HepG2 (cell line): ENCODE measurements around the gene ISOC2. TPM values are rescaled to one million over a fixed set of nuclear protein-coding genes. Genes with fewer than 3 reads are reported as not detected.
A peak's percentile ranks its signal among the peaks of the same experiment; 100 is the strongest.

Experiments
- ADNP ChIP-seq: sonication (generic); formaldehyde crosslinking; IDR thresholded peaks from 2 replicates; pipeline ENCODE4 v1.4.0; 2020; ENCODE audit warnings: missing genetic modification reagents
- ARID2 ChIP-seq: sonication (generic); formaldehyde crosslinking; IDR thresholded peaks from 2 replicates; pipeline ENCODE4 v1.8.1; 2022; ENCODE audit warnings: mild to moderate bottlenecking, missing genetic modification reagents, borderline replicate concordance
- ARNT2 ChIP-seq: sonication (generic); formaldehyde crosslinking; IDR thresholded peaks from 2 replicates; pipeline ENCODE4 v1.8.0; 2022; ENCODE audit warnings: mild to moderate bottlenecking, low read depth, missing genetic modification reagents, moderate library complexity
- ARNTL ChIP-seq: sonication (generic); formaldehyde crosslinking; IDR thresholded peaks from 2 replicates; pipeline ENCODE4 v1.4.0; 2020; ENCODE audit warnings: mild to moderate bottlenecking, missing genetic modification reagents
- CHCHD3 ChIP-seq: sonication (generic); formaldehyde crosslinking; IDR thresholded peaks from 2 replicates; pipeline ENCODE4 v1.8.0; 2022; ENCODE audit warnings: mild to moderate bottlenecking, missing genetic modification reagents, moderate library complexity
- EED ChIP-seq: sonication (generic); formaldehyde crosslinking; IDR thresholded peaks from 2 replicates; pipeline ENCODE4 v1.5.0; 2020; ENCODE audit warnings: mild to moderate bottlenecking, missing genetic modification reagents
- FIP1L1 ChIP-seq: fragments of 200-400 bp; formaldehyde crosslinking; IDR thresholded peaks from 2 replicates; pipeline ENCODE4 v1.6.1; 2018; ENCODE audit warnings: low read depth, mild to moderate bottlenecking, low read length, moderate library complexity, borderline replicate concordance; ENCODE audit not compliant: insufficient read depth
- FOXM1 ChIP-seq: sonication (generic); formaldehyde crosslinking; IDR thresholded peaks from 2 replicates; pipeline ENCODE4 v1.5.0; 2020; ENCODE audit warnings: missing genetic modification reagents
- HOXA3 ChIP-seq: sonication (generic); formaldehyde crosslinking; IDR thresholded peaks from 2 replicates; pipeline ENCODE4 v1.5.0; 2020; ENCODE audit warnings: missing genetic modification reagents
- ISL2 ChIP-seq: sonication (generic); formaldehyde crosslinking; IDR thresholded peaks from 2 replicates; pipeline ENCODE4 v1.5.0; 2020; ENCODE audit warnings: missing genetic modification reagents
- JUN ChIP-seq: sonication (generic); formaldehyde crosslinking; IDR thresholded peaks from 2 replicates; pipeline ENCODE4 v1.4.0; 2020; ENCODE audit warnings: mild to moderate bottlenecking, missing genetic modification reagents
- LCORL ChIP-seq, 2 experiments: fragments of 450-650 bp in 1 of 2; sonication (generic) in 1 of 2; formaldehyde crosslinking in 1 of 2; IDR thresholded peaks; 2 replicates each; pipeline versions ENCODE4 v1.5.0 to v1.6.1; 2017 to 2020; ENCODE audit warnings: antibody characterized with exemption in 1 of 2, missing genetic modification reagents in 1 of 2
- NFE2 ChIP-seq: sonication (generic); formaldehyde crosslinking; IDR thresholded peaks from 2 replicates; pipeline ENCODE4 v1.4.0; 2020; ENCODE audit warnings: missing genetic modification reagents
- RNF2 ChIP-seq: fragments of 450-650 bp; conservative IDR thresholded peaks from 2 replicates; pipeline ENCODE4 v1.6.1; 2016; ENCODE audit warnings: low read depth
- SMARCE1 ChIP-seq: fragments of 450-650 bp; IDR thresholded peaks from 2 replicates; pipeline ENCODE4 v1.6.1; 2017; ENCODE audit warnings: borderline replicate concordance
- THAP7 ChIP-seq: sonication (generic); formaldehyde crosslinking; IDR thresholded peaks from 2 replicates; pipeline ENCODE4 v1.8.1; 2023; ENCODE audit warnings: mild to moderate bottlenecking, missing genetic modification reagents
- YY1 ChIP-seq: IDR thresholded peaks from 2 replicates; pipeline ENCODE4 v1.6.1; 2011; ENCODE audit warnings: low read length, low read depth, moderate library complexity, mild to moderate bottlenecking; ENCODE audit not compliant: insufficient read depth, insufficient replicate concordance
- ZFYVE20 ChIP-seq: sonication (generic); formaldehyde crosslinking; IDR thresholded peaks from 2 replicates; pipeline ENCODE4 v1.8.0; 2023; ENCODE audit warnings: low read depth, mild to moderate bottlenecking, moderate library complexity, missing genetic modification reagents, borderline replicate concordance
- ZNF180 ChIP-seq: sonication (generic); formaldehyde crosslinking; IDR thresholded peaks from 2 replicates; pipeline ENCODE4 v1.4.0; 2020; ENCODE audit warnings: low read depth, missing genetic modification reagents, borderline replicate concordance
- ZNF34 ChIP-seq: sonication (generic); formaldehyde crosslinking; IDR thresholded peaks from 2 replicates; pipeline ENCODE4 v1.4.0; 2020; ENCODE audit warnings: mild to moderate bottlenecking, missing genetic modification reagents, borderline replicate concordance
- ZNF713 ChIP-seq: sonication (generic); formaldehyde crosslinking; IDR thresholded peaks from 2 replicates; pipeline ENCODE4 v1.4.0; 2020; ENCODE audit warnings: mild to moderate bottlenecking, missing genetic modification reagents
- ZNF792 ChIP-seq: IDR thresholded peaks from 2 replicates; pipeline ENCODE4 v1.6.1; 2016
- polyA plus RNA-seq, 8 experiments: library from polyadenylated mRNA; depleted of rRNA in 3 of 8; stranded (reverse) in 7 of 8; unstranded in 1 of 8; fragments of >200 nt; fragmentation: Illumina TruSeq in 4 of 8; extraction: Trizol in 4 of 8; gene quantifications; 2 replicates each; pipeline versions ENCODE4 v1.2.1 to v1.2.3, GENCODE V29; 2011 to 2016; ENCODE audit warnings: low read depth in 4 of 8, missing spikeins in 1 of 8, mixed read lengths in 1 of 8; ENCODE audit not compliant: insufficient read depth in 1 of 8
- total RNA-seq, 5 experiments: library from RNA; depleted of rRNA; stranded (reverse); fragments of >200 nt; fragmentation: Illumina TruSeq; extraction: Trizol; gene quantifications; 2 replicates each; pipeline ENCODE4 v1.2.3, GENCODE V29; 2016; ENCODE audit warnings: low read depth in 1 of 5
- TF ChIP-seq, protein P1 (sequence below): IDR thresholded peaks from 2 replicates; pipeline ENCODE4 v1.6.1; 2018; ENCODE audit warnings: missing genetic modification reagents
- TF ChIP-seq, protein P2 (sequence below): sonication (generic); formaldehyde crosslinking; IDR thresholded peaks from 2 replicates; pipeline ENCODE4 v1.8.0; 2022; ENCODE audit warnings: missing genetic modification reagents, mild to moderate bottlenecking, inconsistent platforms, borderline replicate concordance
- TF ChIP-seq, protein P3 (sequence below): sonication (generic); formaldehyde crosslinking; IDR thresholded peaks from 2 replicates; pipeline ENCODE4 v1.5.0; 2020; ENCODE audit warnings: mild to moderate bottlenecking, missing genetic modification reagents, borderline replicate concordance

Gene ISOC2
- total and polyA plus RNA-seq, 2 of the 13 experiments (the other 11 are each of a cell fraction or from before 2014, with no cell fraction given) = 76.8 to 105 TPM

GRCh38 chr19:55460670-55461258 lies 678 bp downstream of the ISOC2 start (continued):
- TF ChIP-seq RNF2 = no peak
- no peak for TF ChIP-seq ARID2 (CRISPR knock-in tag)
- TF ChIP-seq, protein P1, sequence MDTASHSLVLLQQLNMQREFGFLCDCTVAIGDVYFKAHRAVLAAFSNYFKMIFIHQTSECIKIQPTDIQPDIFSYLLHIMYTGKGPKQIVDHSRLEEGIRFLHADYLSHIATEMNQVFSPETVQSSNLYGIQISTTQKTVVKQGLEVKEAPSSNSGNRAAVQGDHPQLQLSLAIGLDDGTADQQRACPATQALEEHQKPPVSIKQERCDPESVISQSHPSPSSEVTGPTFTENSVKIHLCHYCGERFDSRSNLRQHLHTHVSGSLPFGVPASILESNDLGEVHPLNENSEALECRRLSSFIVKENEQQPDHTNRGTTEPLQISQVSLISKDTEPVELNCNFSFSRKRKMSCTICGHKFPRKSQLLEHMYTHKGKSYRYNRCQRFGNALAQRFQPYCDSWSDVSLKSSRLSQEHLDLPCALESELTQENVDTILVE (CRISPR knock-in tag) = no peak
- no peak for TF ChIP-seq EED
- no peak for TF ChIP-seq NFE2 (CRISPR knock-in tag)
- no peak for TF ChIP-seq ZFYVE20
- TF ChIP-seq FOXM1 (CRISPR knock-in tag) = no peak
- no peak for TF ChIP-seq JUN (CRISPR knock-in tag)
- TF ChIP-seq ZNF180 (CRISPR knock-in tag) = no peak
- peak; percentile 79 for TF ChIP-seq YY1
- TF ChIP-seq HOXA3 = no peak
- no peak for TF ChIP-seq ISL2 (CRISPR knock-in tag)
- TF ChIP-seq LCORL (IDR thresholded peaks at IDR 0.05) = no peak
- no peak; the same call in 1 of the 2 replicates for TF ChIP-seq LCORL (CRISPR knock-in tag; IDR thresholded peaks at IDR 0.05)
- no peak for TF ChIP-seq ADNP
- TF ChIP-seq FIP1L1 = no peak
- no peak for TF ChIP-seq THAP7 (CRISPR knock-in tag)
- TF ChIP-seq ZNF34 (CRISPR knock-in tag) = no peak
- no peak for TF ChIP-seq CHCHD3 (CRISPR knock-in tag)
- TF ChIP-seq ZNF792 (CRISPR knock-in tag) = no peak
- no peak for TF ChIP-seq SMARCE1
- no peak for TF ChIP-seq ZNF713 (CRISPR knock-in tag)
- no peak for TF ChIP-seq ARNTL (CRISPR knock-in tag)
- TF ChIP-seq, protein P2, sequence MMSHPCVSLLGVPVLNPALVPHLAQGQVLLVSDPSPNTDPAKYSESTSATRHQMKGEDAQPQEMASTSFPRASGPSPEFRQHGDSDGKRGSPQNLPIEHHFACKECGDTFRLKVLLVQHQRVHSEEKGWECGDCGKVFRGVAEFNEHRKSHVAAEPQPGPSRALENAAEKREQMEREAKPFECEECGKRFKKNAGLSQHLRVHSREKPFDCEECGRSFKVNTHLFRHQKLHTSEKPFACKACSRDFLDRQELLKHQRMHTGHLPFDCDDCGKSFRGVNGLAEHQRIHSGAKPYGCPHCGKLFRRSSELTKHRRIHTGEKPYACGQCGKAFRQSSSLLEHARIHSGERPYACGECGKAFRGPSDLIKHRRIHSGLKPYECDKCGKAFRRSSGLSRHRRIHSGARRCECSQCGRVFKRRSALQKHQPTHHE = no peak
- TF ChIP-seq ARNT2 = no peak
- TF ChIP-seq, protein P3, sequence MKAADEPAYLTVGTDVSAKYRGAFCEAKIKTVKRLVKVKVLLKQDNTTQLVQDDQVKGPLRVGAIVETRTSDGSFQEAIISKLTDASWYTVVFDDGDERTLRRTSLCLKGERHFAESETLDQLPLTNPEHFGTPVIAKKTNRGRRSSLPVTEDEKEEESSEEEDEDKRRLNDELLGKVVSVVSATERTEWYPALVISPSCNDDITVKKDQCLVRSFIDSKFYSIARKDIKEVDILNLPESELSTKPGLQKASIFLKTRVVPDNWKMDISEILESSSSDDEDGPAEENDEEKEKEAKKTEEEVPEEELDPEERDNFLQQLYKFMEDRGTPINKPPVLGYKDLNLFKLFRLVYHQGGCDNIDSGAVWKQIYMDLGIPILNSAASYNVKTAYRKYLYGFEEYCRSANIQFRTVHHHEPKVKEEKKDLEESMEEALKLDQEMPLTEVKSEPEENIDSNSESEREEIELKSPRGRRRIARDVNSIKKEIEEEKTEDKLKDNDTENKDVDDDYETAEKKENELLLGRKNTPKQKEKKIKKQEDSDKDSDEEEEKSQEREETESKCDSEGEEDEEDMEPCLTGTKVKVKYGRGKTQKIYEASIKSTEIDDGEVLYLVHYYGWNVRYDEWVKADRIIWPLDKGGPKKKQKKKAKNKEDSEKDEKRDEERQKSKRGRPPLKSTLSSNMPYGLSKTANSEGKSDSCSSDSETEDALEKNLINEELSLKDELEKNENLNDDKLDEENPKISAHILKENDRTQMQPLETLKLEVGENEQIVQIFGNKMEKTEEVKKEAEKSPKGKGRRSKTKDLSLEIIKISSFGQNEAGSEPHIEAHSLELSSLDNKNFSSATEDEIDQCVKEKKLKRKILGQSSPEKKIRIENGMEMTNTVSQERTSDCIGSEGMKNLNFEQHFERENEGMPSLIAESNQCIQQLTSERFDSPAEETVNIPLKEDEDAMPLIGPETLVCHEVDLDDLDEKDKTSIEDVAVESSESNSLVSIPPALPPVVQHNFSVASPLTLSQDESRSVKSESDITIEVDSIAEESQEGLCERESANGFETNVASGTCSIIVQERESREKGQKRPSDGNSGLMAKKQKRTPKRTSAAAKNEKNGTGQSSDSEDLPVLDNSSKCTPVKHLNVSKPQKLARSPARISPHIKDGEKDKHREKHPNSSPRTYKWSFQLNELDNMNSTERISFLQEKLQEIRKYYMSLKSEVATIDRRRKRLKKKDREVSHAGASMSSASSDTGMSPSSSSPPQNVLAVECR (CRISPR knock-in tag) = no peak
